H1 (cell line): Measurements from ENCODE around the gene TEX51. TPM values are rescaled to one million over a fixed set of nuclear protein-coding genes. Genes with fewer than 3 reads are reported as not detected.

ENCODE experiments used
- CTCF ChIA-PET: fragments of 300-600 bp; sonication (Branson Sonifier 250); formaldehyde crosslinking; loops from one replicate; lab custom pipeline; 2021; ENCODE audit not compliant: partially characterized antibody; lab: Charles Lee
- POLR2A ChIA-PET: fragments of 300-600 bp; sonication (Branson Sonifier 250); formaldehyde crosslinking; loops from one replicate; lab custom pipeline; 2021; ENCODE audit warnings: inconsistent platforms; ENCODE audit not compliant: partially characterized antibody; lab: Charles Lee
- DNase-seq, 2 experiments: peaks; one replicate each; pipeline versions ENCODE4 v3.0.0 to v3.0.0-alpha.2; 2010 to 2022; ENCODE audit warnings: low spot score in 2 of 2, low read depth in 1 of 2, mixed read lengths in 1 of 2
- FAIRE-seq: peaks from 2 replicates; lab custom pipeline; 2011; peaks lifted over from hg19 to GRCh38; lab: Jason Lieb, UNC
- H2AFZ ChIP-seq: 2 replicates; pipeline ENCODE4 v1.8.1; 2012; ENCODE audit warnings: low read length, inconsistent platforms
- H2AK5ac ChIP-seq: 2 replicates; pipeline ENCODE4 v1.6.1; 2013; ENCODE audit warnings: low read depth, low read length
- H2BK120ac ChIP-seq: replicated peaks from 2 replicates; pipeline ENCODE3; 2013; ENCODE audit warnings: low read depth, low read length, inconsistent platforms
- H2BK12ac ChIP-seq: 2 replicates; pipeline ENCODE4 v1.6.1; 2013; ENCODE audit warnings: low read depth, low read length
- H2BK15ac ChIP-seq: 2 replicates; pipeline ENCODE4 v1.6.1; 2013; ENCODE audit warnings: low read length
- H2BK20ac ChIP-seq: 2 replicates; pipeline ENCODE4 v1.6.1; 2013; ENCODE audit warnings: low read length
- H2BK5ac ChIP-seq: 2 replicates; pipeline ENCODE4 v1.6.1; 2013; ENCODE audit warnings: low read depth, low read length
- H3K14ac ChIP-seq: 2 replicates; pipeline ENCODE4 v1.6.1; 2013; ENCODE audit warnings: inconsistent platforms; ENCODE audit not compliant: insufficient read length
- H3K18ac ChIP-seq: 2 replicates; pipeline ENCODE4 v1.6.1; 2013; ENCODE audit warnings: low read length; ENCODE audit errors: extremely low read depth
- H3K23ac ChIP-seq: 2 replicates; pipeline ENCODE4 v1.6.1; 2013; ENCODE audit warnings: inconsistent platforms; ENCODE audit not compliant: insufficient read length
- H3K23me2 ChIP-seq: 2 replicates; pipeline ENCODE4 v1.6.1; 2013; ENCODE audit warnings: low read depth, low read length
- H3K27ac ChIP-seq: 2 replicates; pipeline ENCODE4 v1.6.1; 2011; ENCODE audit warnings: low read depth, low read length, inconsistent platforms
- H3K27me3 ChIP-seq, 4 experiments: replicated peaks in 1 of 4; 1 replicate in 1 of 4; 2 replicates in 3 of 4; pipeline versions ENCODE4 v1.6.1 to v1.8.1; 2011 to 2013; ENCODE audit warnings: low read length in 3 of 4, mild to moderate bottlenecking in 3 of 4, inconsistent platforms in 2 of 4, mixed read lengths in 2 of 4, moderate library complexity in 1 of 4; ENCODE audit not compliant: control insufficient read depth in 3 of 4, insufficient read depth in 3 of 4; ENCODE audit errors: extremely low read depth in 1 of 4
- H3K36me3 ChIP-seq, 4 experiments: 2 replicates each; pipeline versions ENCODE4 v1.6.1 to v1.8.1; 2011 to 2013; ENCODE audit warnings: mild to moderate bottlenecking in 4 of 4, low read length in 3 of 4, moderate library complexity in 2 of 4, control low read depth in 1 of 4, inconsistent platforms in 1 of 4; ENCODE audit not compliant: insufficient read depth in 4 of 4, control insufficient read depth in 2 of 4
- H3K4ac ChIP-seq: replicated peaks from 2 replicates; pipeline ENCODE3; 2013; ENCODE audit warnings: low read length, low read depth, mixed read lengths, inconsistent platforms; ENCODE audit not compliant: insufficient read length
- H3K4me1 ChIP-seq, 4 experiments: replicated peaks in 1 of 4; 1 replicate in 1 of 4; 2 replicates in 3 of 4; pipeline versions ENCODE4 v1.6.1 to v1.8.1; 2011 to 2013; ENCODE audit warnings: low read length in 3 of 4, inconsistent platforms in 2 of 4, mixed read lengths in 1 of 4; ENCODE audit not compliant: insufficient read depth in 4 of 4, control insufficient read depth in 3 of 4
- H3K4me2 ChIP-seq, 2 experiments: 2 replicates each; pipeline versions ENCODE4 v1.6.1 to v1.8.1; 2011 to 2013; ENCODE audit warnings: low read depth in 2 of 2, low read length in 2 of 2, control low read depth in 1 of 2, inconsistent platforms in 1 of 2, mild to moderate bottlenecking in 1 of 2; ENCODE audit not compliant: insufficient read depth in 1 of 2
- H3K4me3 ChIP-seq, 4 experiments: fragments of 200-600, 300-600 bp in 1 of 4; sonication (generic), shearing (Covaris generic), sonication (Bioruptor Twin) in 1 of 4; 2 replicates each; pipeline versions ENCODE4 v1.5.1 to v1.8.1; 2011 to 2016; ENCODE audit warnings: low read length in 4 of 4, low read depth in 3 of 4, control low read depth in 2 of 4, inconsistent platforms in 2 of 4, mild to moderate bottlenecking in 2 of 4, mixed read lengths in 1 of 4, moderate library complexity in 1 of 4; ENCODE audit not compliant: insufficient read depth in 2 of 4; ENCODE audit errors: extremely low read depth in 1 of 4
- H3K56ac ChIP-seq: replicated peaks from 2 replicates; pipeline ENCODE3; 2013; ENCODE audit warnings: low read depth, mild to moderate bottlenecking, mixed read lengths, low read length, inconsistent platforms; ENCODE audit not compliant: insufficient read length
- H3K79me1 ChIP-seq: 2 replicates; pipeline ENCODE4 v1.6.1; 2013; ENCODE audit warnings: low read depth, low read length, control low read depth
- H3K79me2 ChIP-seq, 2 experiments: 2 replicates each; pipeline versions ENCODE4 v1.6.1 to v1.8.1; 2012 to 2013; ENCODE audit warnings: low read length in 2 of 2, mild to moderate bottlenecking in 2 of 2, inconsistent platforms in 1 of 2; ENCODE audit not compliant: insufficient read depth in 2 of 2, control insufficient read depth in 1 of 2
- H3K9ac ChIP-seq, 4 experiments: replicated peaks in 1 of 4; 1 replicate in 1 of 4; 2 replicates in 3 of 4; pipeline versions ENCODE4 v1.6.1 to v1.8.1; 2011 to 2013; ENCODE audit warnings: low read depth in 3 of 4, low read length in 3 of 4, control low read depth in 2 of 4, mild to moderate bottlenecking in 2 of 4, moderate library complexity in 2 of 4, inconsistent platforms in 1 of 4; ENCODE audit errors: extremely low read depth in 1 of 4
- H3K9me3 ChIP-seq, 2 experiments: 2 replicates each; pipeline versions ENCODE4 v1.6.1 to v1.8.1; 2012 to 2013; ENCODE audit warnings: mild to moderate bottlenecking in 2 of 2, moderate library complexity in 2 of 2, control low read depth in 1 of 2, inconsistent platforms in 1 of 2, low read depth in 1 of 2, low read length in 1 of 2, mixed read lengths in 1 of 2; ENCODE audit not compliant: insufficient read depth in 2 of 2
- H4K20me1 ChIP-seq, 2 experiments: replicated peaks in 1 of 2; 2 replicates each; pipeline versions ENCODE3 to v1.8.1; 2011 to 2013; ENCODE audit warnings: inconsistent platforms in 2 of 2, low read length in 2 of 2, mild to moderate bottlenecking in 1 of 2; ENCODE audit not compliant: insufficient read depth in 2 of 2, control insufficient read depth in 1 of 2
- H4K5ac ChIP-seq: 2 replicates; pipeline ENCODE4 v1.6.1; 2013; ENCODE audit warnings: low read length, low read depth, mixed read lengths, inconsistent platforms; ENCODE audit not compliant: insufficient read length
- H4K8ac ChIP-seq: 2 replicates; pipeline ENCODE4 v1.8.0; 2013; ENCODE audit warnings: mild to moderate bottlenecking, moderate library complexity, low read length, inconsistent platforms; ENCODE audit not compliant: insufficient read depth; ENCODE audit errors: extremely low read depth
- H4K91ac ChIP-seq: replicated peaks from 2 replicates; pipeline ENCODE3; 2013; ENCODE audit warnings: low read length, mixed read lengths, inconsistent platforms; ENCODE audit not compliant: insufficient read length
- BCL11A ChIP-seq, 2 experiments: IDR thresholded peaks; one replicate each; pipeline ENCODE4 v1.6.1; 2011; ENCODE audit warnings: low read depth in 2 of 2, low read length in 2 of 2, mild to moderate bottlenecking in 2 of 2
- KDM4A ChIP-seq: IDR thresholded peaks from one replicate; pipeline ENCODE4 v1.7.1; 2012; ENCODE audit warnings: low read depth, mild to moderate bottlenecking, moderate library complexity, low read length, inconsistent platforms; ENCODE audit not compliant: severe bottlenecking
- WGBS, 2 experiments: shearing (Covaris generic) in 1 of 2; methylation state at CpG; one replicate each; pipeline versions ENCODE4 v1.1.6 to v1.1.7; 2013 to 2015; ENCODE audit warnings: low lambda C conversion rate in 2 of 2, mixed read lengths in 2 of 2, inconsistent platforms in 1 of 2, low coverage in 1 of 2, missing lambda C conversion rate in 1 of 2; ENCODE audit not compliant: insufficient replicate concordance in 2 of 2, insufficient coverage in 1 of 2, insufficient read length in 1 of 2; ENCODE audit errors: extremely low coverage in 1 of 2, missing lambda C conversion rate in 1 of 2; 5-methylcytosine and 5-hydroxymethylcytosine counted together
- polyA plus RNA-seq, 7 experiments: library from polyadenylated mRNA; depleted of rRNA in 3 of 7; stranded (reverse) in 5 of 7; unstranded in 2 of 7; fragments of >200 nt in 5 of 7; fragments of 200-250 nt in 2 of 7; gene quantifications; 1 replicate in 5 of 7; 2 replicates in 1 of 7; 4 replicates in 1 of 7; pipeline versions ENCODE4 v1.2.1 to v1.2.3, GENCODE V29; 2011 to 2013; ENCODE audit warnings: missing spikeins in 2 of 7, mixed read lengths in 2 of 7
- total RNA-seq: library from RNA; stranded (reverse); fragmentation: NEBNext Ultra II Directional; extraction: Animal tissue kit (Norgen Biotek cat#: 25700); gene quantifications from 2 replicates; pipeline ENCODE4 v1.2.1, GENCODE V29; 2021

TEX51 gene
- total and polyA plus RNA-seq, 2 of the 8 experiments (the other 6 are each of a cell fraction or from before 2014, with no cell fraction given), result not detected

GRCh38 chr2:126896471-126896870, 2.2 kb upstream of the TEX51 start:
- H2BK12ac ChIP-seq, result no peak overlapping the region
- H4K5ac ChIP-seq, result no peak overlapping the region
- H3K79me1 ChIP-seq, result no peaks in the 10 kb centered on the region
- H3K36me3 ChIP-seq, result no peaks in the 10 kb centered on the region
- no peak overlapping the region for H3K14ac ChIP-seq
- H2AFZ ChIP-seq, result no peak overlapping the region
- no peaks in the 10 kb centered on the region for H3K23me2 ChIP-seq
- FAIRE-seq, result no peak
- no peaks in the 10 kb centered on the region for H3K79me2 ChIP-seq
- H4K20me1 ChIP-seq, result no peaks in the 10 kb centered on the region
- POLR2A ChIA-PET, result no interaction called here
- no peak overlapping the region for H2BK5ac ChIP-seq
- WGBS, 2 experiments, result 89% methylated on average over 4 of the region's 4 CpGs; no CpG with 5 or more reads in 1 of the 2 experiments
- H3K56ac ChIP-seq, result no peak overlapping the region
- H3K27ac ChIP-seq, result no peak overlapping the region
- H3K18ac ChIP-seq, result no peak overlapping the region
- H3K4me2 ChIP-seq, result no peak overlapping the region
- H3K4ac ChIP-seq, result no peak overlapping the region
- CTCF ChIA-PET, result no interaction called here
- no peak overlapping the region for H2BK120ac ChIP-seq
- no peak for DNase-seq
- no peak overlapping the region for H4K91ac ChIP-seq
- no peak overlapping the region for H3K23ac ChIP-seq
- H3K9ac ChIP-seq, result no peak overlapping the region
- H3K4me1 ChIP-seq, result no peaks in the 10 kb centered on the region
- no peaks in the 10 kb centered on the region for H3K9me3 ChIP-seq
- H2BK15ac ChIP-seq, result no peak overlapping the region
- H3K27me3 ChIP-seq, result no peaks in the 10 kb centered on the region
- no peak overlapping the region for H3K4me3 ChIP-seq
- H2AK5ac ChIP-seq, result no peak overlapping the region
- H2BK20ac ChIP-seq, result no peak overlapping the region
- no peak overlapping the region for H4K8ac ChIP-seq
- no peak for TF ChIP-seq KDM4A
- TF ChIP-seq BCL11A (IDR thresholded peaks at IDR 0.05; ENCODE audit: low read depth in 2 of 2, low read length in 2 of 2), result no peak
